Right forelimb (tissue), 1 donor: ENCODE data around the gene KCNH8.

ENCODE experiments used
- DNase-seq: peaks from one replicate; pipeline ENCODE4 v3.0.0-alpha.2; 2018

The KCNH8 gene

DNA sequence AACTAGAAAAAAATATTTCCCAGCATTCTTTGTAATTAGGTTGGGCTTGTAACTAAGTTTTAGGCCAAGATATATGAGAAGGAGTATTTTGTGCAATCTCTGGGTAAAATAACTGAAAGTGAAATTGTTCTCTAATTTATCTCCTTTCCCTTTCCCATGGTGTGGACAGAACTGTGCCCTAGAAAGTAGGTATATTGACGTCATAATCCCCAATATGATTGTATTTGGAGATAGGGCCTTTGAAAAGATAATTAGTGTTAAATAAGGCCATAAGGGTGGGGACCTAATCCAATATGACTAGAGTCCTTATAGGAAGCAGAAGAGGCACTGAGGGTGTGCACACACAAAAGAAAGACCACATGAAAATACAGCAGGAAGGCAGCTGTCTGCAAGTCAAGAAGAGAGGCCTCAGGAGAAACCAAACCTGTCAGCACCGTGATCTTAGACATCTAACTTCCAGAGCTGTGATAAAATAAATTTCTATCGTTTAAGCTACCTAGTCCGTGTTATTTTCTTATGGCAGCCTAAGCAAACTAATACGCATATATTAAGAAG lies 106.6 kb downstream of the KCNH8 start:
- no peak for DNase-seq

DNA sequence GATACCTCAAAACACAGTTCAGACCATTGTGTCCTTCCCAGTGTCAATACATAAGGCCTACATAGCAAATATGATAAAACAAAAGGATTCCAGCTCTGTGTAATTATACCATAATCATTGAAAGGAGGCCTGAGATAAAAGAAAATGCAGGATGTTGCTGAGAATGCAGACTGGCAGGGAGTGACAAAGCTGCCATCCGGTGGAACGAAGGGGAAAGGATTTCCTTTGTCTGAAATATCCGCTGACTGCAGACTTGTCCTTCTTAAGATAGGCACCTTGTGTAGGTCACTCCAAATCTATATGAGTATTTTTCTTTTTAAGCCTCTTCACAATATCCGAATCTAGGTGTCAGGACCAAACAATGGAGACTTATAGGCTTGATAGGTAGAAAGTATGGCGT lies 108.0 kb downstream of the KCNH8 start:
- no peak for DNase-seq

DNA sequence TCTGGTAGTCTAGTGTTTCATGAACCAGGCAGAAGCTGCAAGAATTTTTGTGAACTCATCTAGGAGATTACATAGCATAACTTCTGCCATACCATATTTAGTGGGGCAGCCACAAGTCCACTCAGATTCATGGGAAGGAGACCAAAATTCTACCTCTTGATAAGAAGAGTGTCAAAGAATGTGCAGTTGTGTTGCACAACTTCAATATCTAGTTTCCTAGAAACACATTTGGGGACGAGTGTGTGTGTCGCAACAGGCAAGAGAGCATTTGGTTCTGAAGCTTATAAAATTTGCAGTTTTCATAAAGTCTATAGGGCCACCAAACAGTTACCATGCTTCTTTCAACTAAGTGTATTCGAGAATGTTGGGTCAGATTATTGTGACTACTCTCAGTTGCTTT lies 115.3 kb downstream of the KCNH8 start:
- no peak for DNase-seq

DNA sequence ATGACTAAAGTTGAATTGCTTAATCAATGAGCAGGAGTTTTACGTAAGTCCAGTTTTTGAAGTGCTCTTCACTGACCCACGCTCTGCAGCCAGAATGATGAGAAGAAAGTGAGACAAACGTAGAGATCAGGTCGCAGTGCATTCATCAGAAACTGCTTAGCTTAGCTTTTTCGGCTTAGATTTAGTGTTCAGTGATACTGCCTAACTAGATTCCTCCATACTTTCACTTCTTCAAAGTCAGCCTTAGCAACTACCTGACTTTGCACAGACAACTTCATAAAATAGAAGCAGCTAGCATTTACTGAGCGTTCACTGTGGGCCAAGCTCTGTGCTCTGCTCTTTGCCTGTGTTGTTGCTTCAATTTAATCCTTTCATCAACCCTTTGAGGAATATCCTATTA lies 116.1 kb downstream of the KCNH8 start:
- DNase-seq = no peak

DNA sequence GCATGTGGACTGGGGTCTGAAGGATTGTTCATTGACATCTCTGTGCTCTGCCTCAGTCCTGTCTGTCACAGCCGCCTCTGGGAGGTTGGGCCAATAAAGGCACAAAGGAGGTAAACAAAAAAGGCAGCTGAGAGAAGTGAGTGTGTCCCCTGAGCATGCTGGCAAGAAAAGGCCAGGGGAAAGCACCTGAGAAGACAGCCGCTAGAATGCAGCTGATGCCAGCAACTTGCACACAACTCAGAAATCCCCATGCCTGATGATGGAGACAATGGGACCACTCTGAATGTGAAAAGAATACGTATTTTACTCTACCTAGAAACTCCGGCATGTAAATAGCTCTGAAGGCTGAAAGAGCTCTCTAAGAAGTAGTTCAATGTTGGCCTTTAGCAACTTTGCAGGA lies 118.7 kb downstream of the KCNH8 start:
- no peak for DNase-seq

DNA sequence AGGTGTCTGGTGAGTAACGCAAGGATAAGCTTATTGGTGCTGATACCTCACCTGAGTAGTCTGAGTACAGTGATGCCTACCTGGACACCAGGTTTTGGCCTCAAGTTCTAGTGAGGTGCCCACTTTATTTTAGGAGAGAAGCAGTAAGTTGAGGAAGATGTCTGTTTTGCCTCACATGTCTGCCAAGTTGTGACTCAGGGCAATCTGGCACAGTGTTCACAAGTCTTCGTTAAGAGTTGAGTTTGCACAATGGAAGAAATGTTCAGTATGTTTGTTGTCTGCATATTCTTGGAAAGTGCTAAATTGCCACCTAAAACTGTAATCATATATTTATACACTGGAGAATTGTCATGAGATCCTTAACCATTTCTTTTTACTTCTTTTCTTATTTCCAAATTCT lies 122.2 kb downstream of the KCNH8 start:
- DNase-seq = no peak

DNA sequence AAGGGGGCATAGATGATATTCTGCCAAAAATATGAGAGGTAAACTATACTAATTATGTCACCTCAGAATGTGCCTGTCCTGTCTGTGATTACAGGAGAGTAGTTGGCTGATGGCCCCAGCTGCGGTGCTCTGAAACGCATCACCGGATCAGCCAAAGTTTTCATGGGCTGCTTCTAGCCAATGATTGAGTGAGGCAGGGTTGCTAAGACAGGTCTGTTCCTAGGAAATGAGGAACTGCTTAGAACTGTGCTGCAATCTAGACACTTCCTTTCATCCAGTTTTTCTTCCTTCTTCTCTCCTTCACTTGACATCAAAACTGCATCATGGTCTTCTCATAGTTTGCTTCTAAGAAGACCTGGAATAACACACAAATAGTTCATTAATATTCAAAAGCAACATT lies 124.0 kb downstream of the KCNH8 start:
- no peak for DNase-seq

DNA sequence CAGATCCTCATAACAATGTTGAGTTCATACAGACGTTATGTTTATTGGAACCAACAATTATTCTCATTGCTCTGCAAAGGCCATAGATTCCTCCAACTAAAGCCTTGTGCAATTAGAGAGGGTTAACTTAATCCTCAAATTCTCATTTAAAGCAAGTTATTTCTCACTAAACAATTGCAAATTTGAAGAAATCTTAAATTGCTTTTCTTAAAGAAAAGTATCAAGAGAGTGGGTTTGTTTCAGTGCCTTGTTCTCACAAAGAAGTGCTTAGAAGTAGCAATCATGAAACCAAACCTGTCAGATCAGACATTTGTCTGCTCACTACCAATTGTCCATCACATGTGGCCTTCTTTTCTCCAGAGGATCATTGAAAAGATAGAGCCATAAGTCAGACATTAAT lies 124.8 kb downstream of the KCNH8 start:
- DNase-seq = no peak

DNA sequence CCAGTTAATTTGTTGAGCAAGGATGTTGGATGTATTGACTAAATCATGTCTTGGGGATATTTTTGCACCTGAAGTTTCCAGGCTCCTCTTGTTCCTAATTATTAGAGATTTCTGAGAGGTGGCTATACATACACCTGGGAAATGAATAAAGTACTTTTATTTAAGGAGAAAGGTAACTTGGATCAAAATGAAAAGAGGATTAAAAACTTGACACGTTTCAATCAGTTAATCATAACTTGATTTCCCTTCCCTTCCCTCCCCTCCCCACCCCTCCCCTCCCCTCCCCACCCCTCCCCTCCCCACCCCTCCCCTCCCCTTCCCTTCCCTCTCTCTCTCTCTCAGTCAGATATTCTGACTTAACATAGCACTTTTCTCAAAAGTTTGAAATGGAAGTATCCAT lies 126.3 kb downstream of the KCNH8 start:
- DNase-seq = no peak

DNA sequence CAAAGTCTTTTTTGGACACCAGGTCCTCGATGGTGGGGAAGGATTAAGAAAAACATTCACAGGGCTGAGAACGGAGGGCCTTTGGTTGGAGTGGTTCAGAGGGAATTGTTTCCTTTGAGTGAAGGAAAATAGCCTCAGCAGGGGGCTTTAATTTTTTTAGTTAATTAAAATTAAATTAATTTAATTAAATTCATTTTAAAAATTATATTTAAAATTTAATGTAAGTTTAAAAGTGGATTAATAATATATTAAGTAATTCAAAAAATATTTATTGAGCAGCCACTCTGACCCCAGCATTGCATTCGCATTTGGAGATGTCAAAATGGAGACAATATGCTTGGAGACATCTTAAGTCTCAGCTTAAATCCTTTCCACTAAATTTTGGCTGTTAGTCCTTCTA lies 136.7 kb downstream of the KCNH8 start:
- DNase-seq = no peak

DNA sequence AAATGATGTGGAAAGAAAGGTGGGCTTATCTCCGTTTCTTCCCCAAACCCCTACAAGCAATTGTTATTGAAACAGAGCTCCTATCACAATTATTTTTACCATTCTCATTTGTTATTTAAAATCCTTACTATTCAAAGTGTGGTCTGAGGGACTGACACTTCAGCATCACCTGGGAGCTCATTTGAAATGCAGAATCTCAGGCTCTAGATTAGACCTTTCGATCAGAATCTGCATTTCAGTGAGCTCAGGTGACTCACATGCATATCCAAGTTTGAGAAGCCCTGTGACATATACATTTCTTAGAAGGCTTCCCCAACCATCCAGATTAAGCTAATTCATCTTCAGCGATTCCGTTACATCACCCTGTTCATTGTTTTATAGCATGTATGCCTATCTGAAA lies 145.0 kb downstream of the KCNH8 start:
- no peak for DNase-seq

DNA sequence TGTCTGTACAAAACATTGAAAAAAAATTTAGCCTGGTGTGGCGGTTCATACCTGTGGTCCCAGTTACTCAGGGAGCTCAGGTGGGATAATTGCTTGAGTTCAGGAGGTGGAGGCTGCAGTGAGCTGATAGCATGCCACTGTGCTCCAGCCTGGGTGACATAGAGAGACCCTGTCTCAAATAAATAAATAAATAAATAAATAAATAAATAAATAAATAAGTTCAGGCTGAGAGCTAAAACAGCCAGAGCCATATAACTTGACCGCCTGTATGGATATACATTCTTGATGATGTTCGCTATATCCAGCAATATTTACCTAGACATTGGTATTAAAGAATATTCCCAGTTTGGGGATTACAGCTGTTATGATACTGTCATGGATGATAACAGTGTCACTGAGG lies 146.9 kb downstream of the KCNH8 start:
- no peak for DNase-seq

DNA sequence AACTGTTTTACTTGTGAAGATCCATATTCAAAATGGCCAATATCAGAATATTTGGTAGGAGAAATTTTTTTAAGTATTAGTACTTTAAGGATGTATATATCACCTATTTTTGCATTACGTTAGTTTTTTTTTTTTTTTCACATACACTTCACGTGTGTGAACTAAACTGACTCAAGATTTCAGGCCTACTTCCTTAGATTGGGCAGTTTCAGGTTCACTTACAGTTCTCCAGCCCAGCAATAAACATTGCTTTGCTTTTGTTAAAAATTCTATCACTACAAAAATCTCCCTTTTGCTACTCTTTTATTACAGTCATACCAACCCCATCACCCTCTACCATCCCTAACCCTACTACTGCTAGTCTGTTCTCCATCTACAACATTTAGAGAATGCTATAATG lies 183.6 kb downstream of the KCNH8 start:
- no peak for DNase-seq

DNA sequence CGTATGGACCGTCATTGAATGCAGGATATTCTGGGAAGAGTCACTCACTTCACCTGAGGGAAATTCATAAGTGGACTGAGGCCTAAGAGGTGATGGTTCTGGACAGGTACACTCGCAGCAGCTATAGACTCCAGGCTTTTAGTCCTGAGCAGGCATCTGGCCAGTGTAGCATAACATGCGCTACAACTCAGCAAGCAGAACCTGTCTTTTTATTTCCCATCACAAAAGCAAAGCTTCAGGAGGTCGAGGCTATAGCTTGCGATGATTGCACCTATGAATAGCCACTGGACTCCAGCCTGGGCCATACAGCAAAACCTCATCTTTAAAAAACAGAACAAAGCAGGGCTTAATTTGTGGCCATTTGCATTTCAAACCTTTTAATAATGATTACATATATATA lies 185.8 kb downstream of the KCNH8 start:
- DNase-seq = no peak

DNA sequence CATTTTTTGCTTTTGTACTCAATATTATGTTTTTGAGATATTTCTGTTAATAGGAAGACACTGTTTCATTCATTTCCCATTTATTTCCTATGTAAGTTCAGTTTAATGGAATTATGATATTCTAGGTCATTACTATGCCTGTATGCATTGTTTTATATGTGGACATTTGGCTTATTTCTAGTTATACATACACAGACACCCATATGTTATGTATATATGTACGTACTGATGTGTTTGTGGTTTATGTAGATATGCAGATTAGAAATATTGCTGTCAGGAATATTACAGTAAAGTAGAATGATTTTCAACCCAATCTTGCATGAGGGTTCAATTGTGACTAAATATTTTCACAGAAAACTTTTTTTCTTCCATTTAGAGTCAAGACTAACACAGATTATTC lies 190.5 kb downstream of the KCNH8 start:
- no peak for DNase-seq

DNA sequence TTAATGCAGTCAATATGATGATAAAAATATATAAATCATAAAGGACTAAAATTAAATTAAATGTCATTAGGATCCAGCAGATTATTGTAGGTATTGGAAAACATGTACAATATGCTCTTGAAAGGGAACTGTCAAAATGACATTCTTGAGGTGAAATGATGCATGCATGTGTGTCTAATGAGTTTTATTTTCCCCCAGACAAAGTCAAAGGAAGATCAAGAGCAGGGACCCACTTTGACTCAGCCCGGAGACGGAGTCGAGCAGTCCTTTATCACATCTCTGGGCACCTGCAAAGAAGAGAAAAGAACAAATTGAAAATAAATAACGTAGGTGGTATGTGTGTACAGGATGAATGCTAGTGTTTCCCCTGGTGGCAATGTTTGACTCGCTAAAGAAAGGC lies 194.1 kb downstream of the KCNH8 start:
- no peak for DNase-seq

DNA sequence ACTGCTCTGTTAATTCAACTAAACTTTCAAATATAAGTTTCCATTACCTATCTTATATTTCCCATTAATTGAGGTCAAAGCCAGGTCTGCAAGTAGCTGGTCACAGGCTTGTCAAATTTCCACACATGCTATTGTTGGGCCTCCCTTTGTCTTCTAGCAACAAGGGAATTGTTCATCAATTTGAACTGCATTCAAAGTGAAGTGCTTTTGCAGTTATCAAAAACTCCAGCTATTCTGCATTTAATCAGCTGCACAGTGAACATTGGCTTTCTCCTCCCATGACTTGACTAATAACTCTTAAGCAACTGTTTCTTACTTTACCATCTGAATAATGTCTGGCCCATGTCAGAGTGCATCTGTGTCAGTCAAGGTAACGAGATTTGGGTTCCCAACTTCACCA lies 198.4 kb downstream of the KCNH8 start:
- DNase-seq = no peak

DNA sequence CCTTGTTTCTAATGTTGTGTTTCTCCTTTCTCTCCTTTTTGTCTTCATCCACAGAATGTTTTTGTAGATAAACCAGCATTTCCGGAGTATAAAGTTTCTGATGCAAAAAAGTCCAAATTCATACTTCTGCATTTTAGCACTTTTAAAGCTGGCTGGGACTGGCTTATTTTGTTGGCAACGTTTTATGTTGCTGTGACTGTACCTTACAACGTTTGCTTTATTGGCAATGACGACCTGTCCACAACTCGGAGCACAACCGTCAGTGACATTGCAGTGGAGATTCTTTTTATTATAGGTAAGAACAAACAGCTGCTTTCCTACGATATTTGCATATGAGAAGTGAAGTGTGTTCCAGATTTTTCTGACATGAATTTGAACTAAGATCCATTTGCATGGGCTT lies 199.4 kb downstream of the KCNH8 start:
- no peak for DNase-seq

DNA sequence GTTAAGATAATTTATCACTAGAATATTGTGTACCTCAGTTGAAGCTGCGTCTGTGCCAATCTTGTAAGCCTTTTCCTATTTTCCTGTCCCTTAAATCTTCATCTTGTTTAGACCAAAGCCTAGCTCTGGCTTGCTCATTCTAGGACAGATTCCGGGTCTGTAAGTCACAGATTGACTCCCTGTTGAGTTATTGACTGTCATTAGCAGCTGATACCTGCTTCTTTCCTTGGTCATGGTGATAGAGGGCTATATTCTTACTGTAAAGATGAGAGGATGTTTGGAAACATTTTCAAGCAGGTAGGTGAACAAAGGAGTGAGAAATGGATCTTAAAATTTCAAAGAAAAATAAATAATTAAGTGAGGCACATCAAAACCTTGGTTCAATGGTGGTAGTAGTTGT lies 200.2 kb downstream of the KCNH8 start:
- DNase-seq = no peak

DNA sequence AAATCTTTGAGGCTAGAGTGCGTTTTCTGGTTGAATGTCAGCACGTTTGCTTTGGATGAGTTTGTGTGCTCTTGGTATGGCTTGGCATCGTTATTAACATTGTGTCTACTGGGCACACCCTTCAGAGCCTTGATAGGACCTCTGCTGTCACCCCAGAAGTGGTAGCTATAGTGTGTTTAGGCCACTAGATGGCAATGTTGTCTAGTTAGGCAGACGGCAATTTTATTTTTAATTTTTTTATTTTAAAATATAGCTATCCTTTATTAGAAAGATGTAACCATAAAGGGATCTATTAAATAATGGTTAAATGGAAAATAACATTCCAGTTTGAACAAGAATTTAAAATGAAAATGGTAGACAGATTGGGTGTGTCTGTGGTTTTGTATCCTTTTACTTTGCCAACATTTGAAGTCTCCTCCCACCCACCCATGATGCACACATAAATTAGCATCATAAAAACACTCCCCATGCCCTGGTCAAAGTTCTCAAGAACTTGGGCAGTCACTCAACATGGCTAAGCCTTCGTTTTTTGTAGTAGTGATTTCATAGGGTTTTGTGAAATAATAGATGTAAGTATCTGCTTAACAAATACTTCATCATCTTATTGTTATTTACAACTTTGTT lies 200.7 kb downstream of the KCNH8 start:
- DNase-seq = no peak

DNA sequence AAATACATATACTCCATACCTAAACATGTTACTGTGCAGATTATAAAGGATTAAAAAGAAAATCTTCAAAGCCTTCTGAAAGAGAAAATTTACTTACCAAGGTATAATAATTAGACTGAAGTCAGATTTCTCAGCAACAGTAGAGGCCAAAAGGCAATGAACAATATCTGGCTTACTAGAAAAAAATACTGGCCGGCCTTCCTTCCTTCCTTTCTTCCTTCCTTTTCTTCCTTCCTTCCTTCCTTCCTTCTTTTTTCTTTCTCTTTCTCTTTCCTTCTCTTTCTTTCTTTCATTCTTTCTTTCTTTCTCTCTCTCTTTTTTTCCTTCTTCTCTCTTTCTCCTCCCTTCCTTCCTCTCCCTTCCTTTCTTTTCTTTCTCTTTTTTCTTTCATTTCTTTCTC lies 209.6 kb downstream of the KCNH8 start:
- no peak for DNase-seq

DNA sequence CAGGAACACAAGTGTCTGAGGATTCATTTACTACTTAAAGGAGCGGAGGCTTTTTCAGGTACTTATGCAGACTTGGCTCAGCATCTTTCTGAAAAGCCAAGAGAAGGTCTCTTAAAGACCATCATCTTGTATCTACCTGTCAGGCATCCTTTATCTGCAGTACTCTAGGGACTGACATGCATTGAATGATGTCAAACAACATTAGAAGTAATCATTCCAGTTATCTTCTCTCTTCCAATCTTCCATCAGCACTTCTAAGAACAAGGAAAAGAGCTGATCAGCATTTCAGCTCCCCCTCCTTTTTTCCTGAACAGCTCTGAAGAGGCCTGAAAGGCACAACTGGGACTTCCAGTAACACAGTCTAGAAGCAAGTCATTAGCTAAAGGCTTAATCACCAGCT lies 214.8 kb downstream of the KCNH8 start:
- DNase-seq = no peak

DNA sequence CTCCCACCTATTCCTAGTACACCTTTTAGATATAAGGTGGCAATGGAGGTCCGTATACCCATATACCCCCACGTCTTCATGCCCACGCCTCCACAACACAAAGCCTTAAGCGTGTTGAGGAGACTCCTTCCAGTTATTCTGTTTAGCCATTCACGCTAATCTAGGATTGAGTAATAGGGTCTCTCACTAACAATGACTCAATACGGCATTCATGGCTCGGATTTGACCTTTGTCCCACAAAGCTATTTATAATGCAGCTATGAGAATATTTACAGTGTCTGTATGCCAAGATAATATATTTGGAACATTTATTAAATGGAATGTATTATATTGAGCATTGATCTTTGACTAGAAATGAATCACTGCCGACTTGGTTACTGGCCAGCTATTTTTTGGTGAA lies 215.8 kb downstream of the KCNH8 start:
- DNase-seq = no peak

DNA sequence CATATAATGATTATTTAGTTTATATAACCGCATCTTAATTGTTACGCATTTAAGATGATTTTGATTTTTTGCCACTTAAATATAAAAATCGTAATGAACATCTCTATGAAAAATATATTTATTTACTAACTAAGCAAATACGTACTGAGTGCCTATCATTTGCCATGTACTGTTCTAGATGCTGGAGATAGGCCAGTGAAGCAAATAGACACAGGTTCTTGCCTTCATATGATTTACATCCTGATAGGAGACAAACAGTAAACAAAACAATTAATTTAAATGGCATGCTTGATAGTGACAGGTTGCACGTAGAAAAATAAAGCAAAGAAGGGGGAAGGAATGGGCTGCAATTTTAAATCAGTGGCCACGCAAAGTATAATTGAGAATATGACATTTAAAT lies 217.2 kb downstream of the KCNH8 start:
- DNase-seq = no peak

DNA sequence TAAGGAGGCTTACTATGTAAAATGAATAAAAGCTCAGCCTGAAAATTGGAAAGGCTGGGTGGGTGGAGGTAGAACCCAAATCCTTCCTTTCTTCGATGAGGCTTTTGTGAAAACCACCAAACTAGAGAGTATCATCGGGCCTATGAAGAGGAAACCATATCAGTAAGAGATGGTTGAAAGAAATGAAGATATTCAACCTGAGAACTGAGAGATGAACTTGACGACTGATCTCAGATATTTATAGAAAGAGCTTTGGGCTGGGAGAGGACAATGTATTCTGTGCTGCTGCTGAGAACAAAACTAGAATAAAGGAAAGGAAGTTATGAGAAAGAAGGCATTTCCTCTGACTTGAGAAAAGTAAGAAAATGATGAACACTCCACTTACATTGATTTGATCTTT lies 236.6 kb downstream of the KCNH8 start:
- no peak for DNase-seq

DNA sequence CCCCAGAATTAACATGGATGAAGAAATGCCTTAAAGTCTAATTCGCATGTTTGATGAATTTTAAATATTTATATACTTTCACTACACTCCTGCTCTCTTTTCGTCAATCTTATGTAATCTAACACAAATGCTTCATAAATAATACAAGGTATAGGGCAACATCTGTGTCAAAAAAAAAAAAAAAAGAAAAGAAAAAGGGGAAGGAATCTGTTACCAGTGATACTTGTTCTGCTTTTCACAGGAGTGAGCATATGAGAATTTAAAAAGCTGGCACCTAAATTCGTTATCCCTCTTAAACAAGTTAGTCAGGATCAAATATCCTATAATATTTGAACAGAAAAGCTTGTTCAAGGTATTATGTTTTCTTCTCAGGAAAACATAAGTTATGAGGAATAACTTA lies 243.8 kb downstream of the KCNH8 start:
- no peak for DNase-seq
